DOHH2 (cell line): ENCODE measurements around the gene CRISPLD2.

ENCODE experiments used
- CTCF ChIP-seq: fragments of 200-600 bp; sonication (generic); IDR thresholded peaks from one replicate; pipeline ENCODE4 v1.5.1; 2014; ENCODE audit warnings: antibody characterized with exemption, mild to moderate bottlenecking, low read depth, low read length; ENCODE audit not compliant: poor library complexity, severe bottlenecking
- EZH2phosphoT487 ChIP-seq: fragments of 200-600 bp; sonication (generic); IDR thresholded peaks from 2 replicates; pipeline ENCODE4 v1.6.1; 2017; ENCODE audit warnings: borderline replicate concordance, mild to moderate bottlenecking, antibody characterized with exemption, low read length, moderate library complexity, mixed read lengths

GRCh38 chr16:84839054-84839453, 19.3 kb downstream of the CRISPLD2 start:
- TF ChIP-seq CTCF (no peak), EZH2phosphoT487 (no peak)
